NCI-H1436 treated with DMSO at 0.1 percent for 48 hours (cell line): ENCODE measurements around the gene BLVRA.

ENCODE experiments used
- DNase-seq: peaks from one replicate; lab custom pipeline; 2025; lab: John Stamatoyannopoulos, UW

The BLVRA gene

GRCh38 chr7:43750016-43750887, 8.2 kb upstream of the BLVRA start:
- DNase-seq: no peak

DNA sequence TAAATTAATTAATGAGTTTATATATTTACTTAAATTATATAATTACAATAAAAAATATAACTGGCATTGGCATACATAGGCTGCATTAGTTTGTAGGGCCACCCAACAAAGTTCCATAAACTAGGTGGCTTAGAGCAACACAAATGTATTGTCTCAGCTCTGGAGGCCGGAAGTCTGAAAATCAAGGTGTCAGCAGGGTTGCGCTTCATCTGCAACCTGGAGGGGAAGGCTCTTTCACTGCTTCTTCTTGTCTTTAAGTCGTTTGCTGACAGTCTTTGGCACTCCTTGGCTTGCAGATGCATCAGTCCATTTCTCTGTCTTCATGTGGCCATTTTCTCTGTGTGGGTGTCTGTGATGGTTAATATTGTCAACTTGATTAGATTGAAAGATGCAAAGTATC, 6.1 kb upstream of the BLVRA start:
- no peak for DNase-seq

GRCh38 chr7:43753271-43753810, 5.1 kb upstream of the BLVRA start:
- DNase-seq: no peak

- DNase-seq: no peak
Measured at GRCh38 chr7:43753843-43754242, 4.6 kb upstream of the BLVRA start.

- DNase-seq: no peak
Measured at GRCh38 chr7:43754596-43754995, 3.9 kb upstream of the BLVRA start.

- no peak for DNase-seq
Measured at GRCh38 chr7:43756368-43757072, 2.0 kb upstream of the BLVRA start.

DNA sequence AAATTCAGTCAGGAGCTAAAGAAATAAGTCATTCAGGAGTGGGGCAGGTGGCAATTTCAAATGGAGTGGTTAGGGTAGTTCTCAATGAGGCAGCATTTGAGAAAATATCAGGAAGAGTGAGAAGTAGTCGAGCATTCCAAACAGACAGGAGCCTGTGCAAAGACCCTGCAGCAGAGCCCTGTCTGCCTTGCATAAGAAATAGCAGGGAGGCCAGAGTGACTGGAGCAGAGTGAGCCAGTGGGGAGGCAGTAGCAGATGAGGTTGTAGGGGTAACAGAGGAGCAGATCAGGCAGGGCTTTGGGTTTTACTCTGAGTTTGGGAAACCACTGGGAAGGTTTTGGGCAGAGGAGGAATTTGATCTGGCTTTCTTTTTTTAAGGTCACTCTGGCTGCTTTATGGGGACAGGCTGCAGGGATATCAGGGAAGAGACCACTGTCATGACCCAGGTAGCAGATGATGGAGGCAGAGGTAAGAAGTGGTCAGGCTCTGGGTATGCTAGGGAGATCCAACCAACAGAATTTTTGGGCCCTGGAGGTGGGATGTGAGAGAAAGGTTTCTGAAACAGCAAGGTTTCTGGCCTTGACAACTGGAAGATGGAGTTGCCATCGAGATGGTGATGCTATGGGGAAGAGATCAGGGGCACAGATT, 1.3 kb upstream of the BLVRA start:
- DNase-seq: no peak

DNA sequence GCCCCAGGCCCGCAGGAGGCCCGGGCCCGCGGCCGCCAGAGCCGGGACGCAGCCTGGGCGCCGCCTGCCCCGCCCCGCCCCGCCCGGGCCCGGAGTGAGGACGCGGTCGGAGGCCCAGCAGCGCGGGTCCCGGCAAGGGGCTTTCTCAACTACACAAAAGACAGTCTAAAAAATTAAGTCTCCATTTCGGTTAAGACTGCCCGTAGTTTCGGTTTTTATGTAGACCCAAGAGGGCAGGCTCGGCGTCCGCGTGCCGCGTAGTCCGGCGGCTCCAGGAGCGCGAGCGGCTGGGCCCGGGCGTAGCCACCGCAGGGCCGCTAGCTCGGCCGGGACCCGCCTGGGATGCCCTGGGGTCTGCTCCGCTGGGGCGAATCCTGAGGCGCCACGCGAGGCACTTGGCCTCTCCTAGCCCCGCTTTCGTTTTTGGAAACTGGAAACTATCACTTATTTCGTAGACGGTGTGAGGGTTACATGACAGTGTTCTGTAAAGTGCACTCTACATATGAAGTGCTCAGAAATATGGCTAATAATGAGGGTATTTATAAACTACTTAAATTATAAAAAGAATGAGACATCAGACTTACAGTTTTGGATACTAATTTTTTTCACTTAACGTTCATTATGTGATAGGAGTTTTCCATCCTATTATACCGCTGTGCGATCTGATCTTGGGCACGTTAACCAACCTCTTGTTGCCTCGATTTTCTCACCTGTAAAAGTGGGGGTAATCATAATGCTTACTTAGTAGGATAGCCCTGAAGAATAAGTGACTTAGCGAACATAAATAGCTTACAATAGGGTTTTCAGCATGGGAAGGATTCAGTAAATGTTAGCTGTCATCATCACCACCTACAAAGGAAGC, 573 bp downstream of the BLVRA start:
- no peak for DNase-seq

DNA sequence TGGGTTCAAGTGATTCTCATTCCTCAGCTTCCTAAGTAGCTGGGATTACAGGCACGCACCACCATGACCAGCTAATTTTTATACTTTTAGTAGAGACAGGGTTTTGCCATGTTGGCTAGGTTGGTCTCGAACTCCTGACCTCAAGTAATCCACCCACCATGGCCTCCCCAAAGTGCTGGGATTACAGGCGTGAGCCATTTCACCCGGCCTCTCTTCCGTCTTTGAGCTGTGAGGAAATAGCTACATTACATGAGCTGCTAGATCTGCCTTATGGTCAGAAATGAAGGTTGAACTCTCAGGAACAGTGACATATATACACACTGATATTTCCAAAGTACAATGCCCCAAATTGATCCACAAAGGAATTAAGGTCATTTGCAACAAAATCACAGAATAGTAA, 2.4 kb downstream of the BLVRA start:
- no peak for DNase-seq

DNA sequence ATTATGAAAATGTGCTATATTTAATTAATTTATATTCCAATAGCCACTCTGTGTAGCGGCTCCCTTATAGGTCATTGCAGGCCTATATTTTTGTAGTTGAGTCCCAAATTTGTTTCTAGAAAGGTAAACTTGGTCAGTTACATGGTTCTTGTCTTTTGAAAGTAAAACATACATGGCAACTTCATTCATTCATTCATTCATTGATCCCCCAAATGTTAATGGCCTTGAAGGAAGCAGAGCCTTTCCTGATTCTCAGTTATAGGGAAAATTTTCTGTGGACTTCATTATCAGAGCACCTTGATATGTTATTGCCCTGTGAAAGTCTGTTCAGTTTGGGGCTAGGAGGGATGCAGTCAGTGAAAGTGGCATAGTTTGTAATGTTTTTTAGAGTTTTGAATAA, 2.9 kb downstream of the BLVRA start:
- DNase-seq: no peak

GRCh38 chr7:43761938-43762692, 3.6 kb downstream of the BLVRA start:
- DNase-seq: no peak

GRCh38 chr7:43763183-43763582, 4.7 kb downstream of the BLVRA start:
- no peak for DNase-seq

DNA sequence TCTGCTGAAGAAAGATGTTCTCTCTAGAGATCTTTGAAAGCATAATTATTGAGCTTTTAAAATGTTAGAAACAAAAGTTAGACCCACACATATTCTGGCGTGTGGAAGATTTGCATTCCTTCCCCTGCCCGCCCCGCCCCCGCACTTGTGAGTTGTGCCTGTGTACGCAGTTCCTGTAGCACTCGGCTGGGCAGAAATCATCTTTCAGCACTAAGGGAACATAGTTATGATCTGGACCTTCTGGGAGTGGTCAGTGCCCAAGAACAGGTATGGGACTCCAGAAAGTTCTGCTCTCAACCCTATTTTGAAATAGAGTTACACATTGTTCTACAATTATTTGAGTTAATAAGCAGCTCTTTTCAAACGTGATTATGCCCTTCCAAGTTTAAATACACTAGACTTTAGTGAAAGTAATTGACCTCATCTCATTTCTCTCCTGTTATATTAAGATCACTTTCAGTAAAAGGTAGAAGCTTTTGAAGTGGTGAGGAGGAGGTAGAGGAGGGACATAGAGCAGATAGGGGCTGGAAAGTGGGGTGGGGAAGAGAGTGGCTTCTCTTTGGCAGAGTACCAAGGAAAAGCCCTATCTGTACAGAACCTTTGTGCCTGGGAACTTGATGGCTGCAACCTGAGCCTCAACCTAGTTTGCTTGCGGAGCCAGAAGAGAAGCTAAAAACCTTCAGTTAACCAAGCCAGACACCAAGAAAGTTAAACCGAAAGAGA, 5.7 kb downstream of the BLVRA start:
- DNase-seq: no peak

DNA sequence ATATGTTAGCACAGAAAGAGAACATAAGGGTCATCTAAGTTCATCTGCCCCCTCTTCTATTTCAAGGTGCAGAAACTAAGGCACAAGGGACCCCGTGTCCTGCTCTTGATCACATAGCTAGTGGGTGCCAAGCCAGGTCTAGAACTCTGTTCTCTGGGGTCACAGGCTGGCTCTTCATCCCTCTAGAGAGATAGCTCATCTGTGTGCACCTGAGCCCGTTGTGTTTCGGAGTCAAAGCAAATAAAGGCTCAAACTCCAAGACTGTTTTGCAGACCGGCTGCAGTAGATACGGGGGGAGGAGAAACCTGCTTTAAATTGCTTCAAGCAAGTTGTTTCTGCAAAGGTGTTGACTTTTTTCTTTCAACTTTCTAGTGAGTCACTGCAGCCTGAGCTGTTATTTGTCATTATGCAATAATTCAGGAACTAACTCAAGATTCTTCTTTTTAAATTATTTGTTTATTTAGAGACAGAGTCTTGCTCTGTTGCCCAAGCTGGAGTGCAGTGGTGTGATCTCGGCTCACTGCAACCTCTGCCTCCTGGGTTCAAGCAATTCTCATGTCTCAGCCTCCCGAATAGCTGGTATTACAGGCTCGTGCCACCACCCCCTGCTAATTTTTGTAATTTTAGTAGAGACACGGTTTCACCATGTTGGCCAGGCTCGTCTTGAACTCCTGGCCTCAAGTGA, 6.5 kb downstream of the BLVRA start:
- no peak for DNase-seq

- DNase-seq: no peak
Measured at GRCh38 chr7:43766564-43766963, 8.1 kb downstream of the BLVRA start.

DNA sequence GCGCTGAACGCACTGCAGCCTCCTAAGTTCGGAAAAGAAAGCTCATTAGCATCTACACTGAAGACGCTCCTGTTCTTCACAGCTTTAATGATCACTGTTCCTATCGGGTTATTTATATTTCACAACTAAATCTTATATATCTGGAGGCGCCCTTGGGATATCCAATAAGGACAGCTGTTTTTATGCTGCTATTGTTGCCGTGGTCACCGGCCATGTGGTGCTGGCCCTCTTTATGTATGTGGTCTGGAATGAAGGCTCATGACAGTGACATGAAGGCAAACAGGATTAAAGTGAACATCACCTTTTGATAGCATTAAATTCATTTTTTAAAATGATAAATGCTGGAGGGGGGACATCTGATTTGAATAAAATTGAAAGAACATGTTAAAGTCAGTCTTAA, 8.8 kb downstream of the BLVRA start:
- no peak for DNase-seq

- no peak for DNase-seq
Measured at GRCh38 chr7:43768201-43768886, 9.9 kb downstream of the BLVRA start.

- no peak for DNase-seq
Measured at GRCh38 chr7:43768887-43769272, 10.4 kb downstream of the BLVRA start.

GRCh38 chr7:43769281-43769680, 10.8 kb downstream of the BLVRA start:
- no peak for DNase-seq
